Esophagus muscularis mucosa (tissue), 4 donors: ENCODE measurements around the gene TMEM225B. TPM values are rescaled to one million over a fixed set of nuclear protein-coding genes. Genes with fewer than 3 reads are reported as not detected.
A peak's percentile ranks its signal among the peaks of the same experiment; 100 is the strongest.
"Not testable (repeated sequence)": the region's sequence is repeated elsewhere in the genome, so short reads cannot be mapped to it uniquely, and the experiment has no call there.

Experiments used
- DNase-seq: peaks from one replicate; pipeline ENCODE4 v3.0.0-alpha.2; 2017; ENCODE audit errors: extremely low spot score
- H3K27ac ChIP-seq, 4 donors: fragments of 200-600 bp; sonication (generic); replicated peaks in 1 of 4; 1 replicate in 3 of 4; 2 replicates in 1 of 4; pipeline ENCODE4 v1.5.1; 2016 to 2019; ENCODE audit warnings: mild to moderate bottlenecking in 1 of 4
- H3K27me3 ChIP-seq, 4 donors: fragments of 200-600 bp; sonication (generic); one replicate each; pipeline versions ENCODE4 v1.5.1 to v1.6.0; 2016 to 2019
- H3K36me3 ChIP-seq, 4 donors: fragments of 200-600 bp; sonication (generic); one replicate each; pipeline ENCODE4 v1.5.1; 2016 to 2019
- H3K4me1 ChIP-seq, 4 donors: fragments of 200-600 bp; sonication (generic); one replicate each; pipeline ENCODE4 v1.5.1; 2016 to 2019
- H3K4me3 ChIP-seq, 4 donors: fragments of 200-600 bp; sonication (generic); 1 replicate in 2 of 4; 2 replicates in 2 of 4; pipeline ENCODE4 v1.5.1; 2016 to 2019; ENCODE audit warnings: mild to moderate bottlenecking in 4 of 4, moderate library complexity in 1 of 4
- H3K9me3 ChIP-seq, 4 donors: fragments of 200-600 bp; sonication (generic); 1 replicate in 3 of 4; 2 replicates in 1 of 4; pipeline ENCODE4 v1.5.1; 2016 to 2019
- CTCF ChIP-seq, 3 experiments: fragments of 200-600 bp in 2 of 3; fragments of 450-650 bp in 1 of 3; sonication (generic) in 2 of 3; IDR thresholded peaks; one replicate each; pipeline ENCODE4 v1.5.1; 2017 to 2019; ENCODE audit warnings: antibody characterized with exemption in 3 of 3, mild to moderate bottlenecking in 2 of 3, moderate library complexity in 1 of 3
- EP300 ChIP-seq: sonication (generic); formaldehyde crosslinking; IDR thresholded peaks from one replicate; pipeline ENCODE4 v1.6.1; 2017; ENCODE audit warnings: antibody characterized with exemption
- POLR2A ChIP-seq: fragments of 450-650 bp; IDR thresholded peaks from one replicate; pipeline ENCODE4 v1.6.1; 2017; ENCODE audit warnings: antibody characterized with exemption, moderate library complexity, mild to moderate bottlenecking, low read depth
- POLR2AphosphoS5 ChIP-seq, 2 donors: sonication (generic); formaldehyde crosslinking; IDR thresholded peaks; one replicate each; pipeline ENCODE4 v1.6.1; 2017; ENCODE audit warnings: antibody characterized with exemption in 2 of 2
- WGBS: methylation state at CpG from one replicate; pipeline ENCODE4 v1.1.5; 2018; 5-methylcytosine and 5-hydroxymethylcytosine counted together
- intact Hi-C: fragments of 100-400 bp; cut with DNase I; formaldehyde crosslinking; loops from one replicate; pipeline ENCODE4 v1.15.1; 2023
- total RNA-seq, 4 donors: library from RNA; depleted of rRNA; stranded (reverse); fragments of >200 nt; gene quantifications; one replicate each; pipeline versions ENCODE4 v1.1.0 to v1.2.1, GENCODE V29; 2016

The TMEM225B gene
- total RNA-seq, 4 donors from 2014 or later: 0.32 to 0.57 TPM; not detected in 2

- TF ChIP-seq CTCF (IDR thresholded peaks at IDR 0.05) (no peak), POLR2AphosphoS5 (IDR thresholded peaks at IDR 0.05) (no peak), POLR2A (no peak), EP300 (no peak)
Measured at GRCh38 chr7:99653754-99654153, 55.7 kb downstream of the TMEM225B start.

DNA sequence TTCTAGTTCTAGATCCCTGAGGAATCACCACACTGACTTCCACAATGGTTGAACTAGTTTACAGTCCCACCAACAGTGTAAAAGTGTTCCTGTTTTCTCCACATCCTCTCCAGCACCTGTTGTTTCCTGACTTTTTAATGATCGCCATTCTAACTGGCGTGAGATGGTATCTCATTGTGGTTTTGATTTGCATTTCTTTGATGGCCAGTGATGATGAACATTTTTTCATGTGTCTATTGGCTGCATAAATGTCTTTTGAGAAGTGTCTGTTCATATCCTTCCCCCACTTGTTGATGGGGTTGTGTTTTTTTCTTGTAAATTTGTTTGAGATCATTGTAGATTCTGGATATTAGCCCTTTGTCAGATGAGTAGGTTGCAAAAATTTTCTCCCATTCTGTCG lies 56.6 kb downstream of the TMEM225B start:
- H3K36me3 ChIP-seq: peaks cover 0 to 10% (median 2%) of the 10 kb centered on the region in 4 donors
- DNase-seq, H3K27ac ChIP-seq, intact Hi-C loops, H3K4me1 ChIP-seq, H3K4me3 ChIP-seq, H3K9me3 ChIP-seq, H3K27me3 ChIP-seq: not testable (repeated sequence)
- WGBS: 96% methylated on average over 3 of the region's 3 CpGs

More at GRCh38 chr7:99653754-99654153, 55.7 kb downstream of the TMEM225B start:
- Histone ChIP-seq H3K4me1 (no peaks in the 10 kb centered on the region), H3K36me3 (peaks cover 0 to 10% (median 3%) of the 10 kb centered on the region in 4 donors), H3K27me3 (no peaks in the 10 kb centered on the region), H3K4me3 (no peak overlapping the region), H3K9me3 (no peaks in the 10 kb centered on the region), H3K27ac (no peak overlapping the region)
- intact Hi-C loops: no loop called here
- DNase-seq: peak; percentile 34
- 98% methylated on average over 3 of the region's 3 CpGs for WGBS

- intact Hi-C loops, H3K4me3 ChIP-seq, DNase-seq, H3K27me3 ChIP-seq, H3K27ac ChIP-seq, H3K9me3 ChIP-seq, H3K4me1 ChIP-seq: not testable (repeated sequence)
- H3K36me3 ChIP-seq: peaks cover 0 to 27% (median 8%) of the 10 kb centered on the region in 4 donors
- 71% methylated on average over 5 of the region's 5 CpGs for whole genome bisulfite sequencing
Measured at GRCh38 chr7:99657879-99658278, 59.8 kb downstream of the TMEM225B start.

Other genes with a start within 250 kb of the TMEM225B start
- 100 to 1,000 TPM; 101 to 153 (median 134) TPM for gene ARPC1B, start 223.5 kb upstream of the TMEM225B start, total RNA-seq
- gene PDAP1, start 189.7 kb upstream of the TMEM225B start, total RNA-seq: 100 to 1,000 TPM in 2 of 4 donors, 10 to 100 TPM in 2; 85.9 to 116 (median 99.9) TPM
- 10 to 100 TPM; 61.8 to 82.0 (median 66.2) TPM for gene BUD31, start 189.3 kb upstream of the TMEM225B start, total RNA-seq
- 10 to 100 TPM in 1 of 4 donors, 1 to 10 TPM in 3; 5.3 to 10.2 (median 7.6) TPM for gene PTCD1, start 159.5 kb upstream of the TMEM225B start, total RNA-seq
- gene CPSF4, start 159.3 kb upstream of the TMEM225B start, total RNA-seq: 10 to 100 TPM; 19.1 to 25.3 (median 20.8) TPM
- 100 to 1,000 TPM; 487 to 697 (median 507) TPM for gene ATP5MF, start 132.1 kb upstream of the TMEM225B start, total RNA-seq
- gene ZNF789, start 125.4 kb upstream of the TMEM225B start, total RNA-seq: 1 to 10 TPM; 2.5 to 6.2 (median 3.0) TPM
- gene ZNF394, start 98.0 kb upstream of the TMEM225B start, total RNA-seq: 10 to 100 TPM; 26.6 to 37.9 (median 32.7) TPM
- 10 to 100 TPM in 2 of 4 donors, 1 to 10 TPM in 2; 9.6 to 11.2 (median 10.5) TPM for gene ZKSCAN5, start 93.6 kb upstream of the TMEM225B start, total RNA-seq
- gene FAM200A, start 46.2 kb upstream of the TMEM225B start, total RNA-seq: 1 to 10 TPM; 2.1 to 3.8 (median 3.3) TPM
- gene ZNF655, start 39.6 kb upstream of the TMEM225B start, total RNA-seq: 100 to 1,000 TPM in 3 of 4 donors, 10 to 100 TPM in 1; 92.3 to 140 (median 112) TPM
- 10 to 100 TPM; 12.1 to 17.1 (median 14.2) TPM for gene ZSCAN25, start 18.7 kb downstream of the TMEM225B start, total RNA-seq
- 1 to 10 TPM in 3 of 4 donors, under 1 TPM in 1; 0.91 to 4.6 (median 2.3) TPM for gene CYP3A5, start 81.7 kb downstream of the TMEM225B start, total RNA-seq
- under 1 TPM in 2 of 4 donors, not detected in 2; 0.26 to 0.34 TPM for gene CYP3A7, start 136.9 kb downstream of the TMEM225B start, total RNA-seq
- not detected for gene CYP3A4, start 185.9 kb downstream of the TMEM225B start, total RNA-seq
- not detected for gene CYP3A43, start 229.7 kb downstream of the TMEM225B start, total RNA-seq